Activated naive CD8-positive, alpha-beta T cell (primary cell): ENCODE results near the gene SLC2A4RG.
A peak's percentile ranks its signal among the peaks of the same experiment; 100 is the strongest.
"Not testable (repeated sequence)": the region's sequence is repeated elsewhere in the genome, so short reads cannot be mapped to it uniquely, and the experiment has no call there.

Experiments used
- H3K27ac Mint-ChIP-seq: one replicate; pipeline ENCODE4 v1.8.0; 2021; ENCODE audit warnings: mixed read lengths
- H3K27me3 Mint-ChIP-seq: one replicate; pipeline ENCODE4 v1.8.0; 2021; ENCODE audit warnings: mixed read lengths
- H3K36me3 Mint-ChIP-seq: one replicate; pipeline ENCODE4 v1.8.0; 2021; ENCODE audit warnings: mixed read lengths
- H3K4me1 Mint-ChIP-seq: one replicate; pipeline ENCODE4 v1.8.0; 2021; ENCODE audit warnings: low read depth, mixed read lengths
- H3K4me3 Mint-ChIP-seq: one replicate; pipeline ENCODE4 v1.8.0; 2021; ENCODE audit warnings: mild to moderate bottlenecking, mixed read lengths
- H3K9me3 Mint-ChIP-seq: one replicate; pipeline ENCODE4 v1.8.0; 2021; ENCODE audit warnings: low read depth, mixed read lengths

SLC2A4RG gene

DNA sequence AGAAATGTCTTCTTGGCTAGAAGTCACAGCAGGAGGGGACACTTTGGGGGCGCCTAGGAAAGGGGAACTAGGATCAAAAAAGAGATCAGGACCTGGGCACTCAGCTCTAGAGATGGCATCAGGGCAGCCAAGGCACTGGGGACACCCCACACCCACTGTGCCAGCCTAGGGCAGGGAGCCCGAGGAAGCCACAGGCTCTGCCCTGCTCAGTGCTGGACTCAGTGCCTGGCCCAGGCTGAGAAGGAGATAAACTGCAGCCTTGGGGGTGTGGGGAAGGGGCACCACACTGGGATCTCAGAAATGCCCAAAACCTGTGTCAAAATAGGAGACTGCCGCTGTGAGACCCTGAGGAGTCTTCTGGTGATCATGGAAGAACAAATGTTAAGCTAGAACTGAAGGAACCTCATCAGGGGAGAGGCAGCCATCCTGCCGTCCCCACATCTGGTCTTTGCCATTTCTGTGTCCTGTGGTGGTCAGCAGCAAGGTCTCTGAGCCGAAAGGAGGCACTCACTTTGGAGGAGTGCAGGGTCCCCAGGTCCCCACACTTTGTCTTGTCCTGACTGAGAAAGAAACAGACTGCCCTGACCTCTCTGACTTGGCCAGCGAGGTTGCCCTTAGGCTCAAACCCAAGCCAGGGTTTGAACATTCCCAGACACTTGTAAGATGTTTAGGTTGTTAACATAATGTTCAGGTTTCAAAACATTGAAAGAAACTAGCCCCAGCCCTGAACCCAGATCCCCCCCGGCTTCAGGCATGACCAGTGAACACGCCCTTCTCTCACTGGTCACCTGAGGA lies 34.1 kb upstream of the SLC2A4RG start:
- Mint-ChIP-seq H3K4me3 (peak overlapping the region; percentile 38), H3K27ac (peak overlapping the region; percentile 86), H3K9me3 (no peaks in the 10 kb centered on the region), H3K4me1 (peaks cover 26% of the 10 kb centered on the region), H3K36me3 (peaks cover 6% of the 10 kb centered on the region), H3K27me3 (no peaks in the 10 kb centered on the region)

DNA sequence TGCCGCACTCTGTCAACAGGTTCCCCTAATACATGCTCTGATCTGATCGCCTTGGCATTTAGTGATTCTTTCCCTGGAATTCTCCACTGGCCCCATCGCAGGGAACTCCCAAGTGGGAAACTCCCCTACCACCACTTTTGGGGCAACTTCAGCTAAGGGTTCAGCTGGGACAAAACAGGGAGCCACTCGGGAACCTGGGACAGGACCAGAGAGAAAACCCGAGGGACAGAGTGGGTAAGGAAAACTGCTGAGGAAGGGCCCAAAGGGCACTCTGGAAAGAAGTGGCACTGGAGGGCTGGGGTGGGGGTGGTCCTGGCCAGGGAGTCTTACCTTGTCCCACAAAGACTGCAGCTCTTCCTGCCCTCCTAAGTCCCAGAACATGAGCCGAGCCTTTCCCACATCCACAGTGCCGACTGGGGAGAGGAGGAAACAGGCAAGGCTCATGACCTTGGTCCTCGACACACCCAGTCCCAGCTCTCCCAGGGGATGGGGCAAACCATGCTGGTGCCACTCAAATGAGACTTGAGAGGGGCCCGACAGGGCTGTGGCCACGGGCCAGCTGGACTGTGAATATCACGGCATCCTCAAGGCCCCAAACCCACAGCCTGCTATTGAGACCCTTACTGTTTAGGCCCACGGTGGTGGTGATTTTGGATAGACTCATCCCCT lies 33.4 kb upstream of the SLC2A4RG start:
- Mint-ChIP-seq H3K4me1 (peaks cover 34% of the 10 kb centered on the region), H3K36me3 (peaks cover 8% of the 10 kb centered on the region), H3K27ac (peak overlapping the region; percentile 86), H3K9me3 (no peaks in the 10 kb centered on the region), H3K27me3 (no peaks in the 10 kb centered on the region), H3K4me3 (peak overlapping the region; percentile 95)

DNA sequence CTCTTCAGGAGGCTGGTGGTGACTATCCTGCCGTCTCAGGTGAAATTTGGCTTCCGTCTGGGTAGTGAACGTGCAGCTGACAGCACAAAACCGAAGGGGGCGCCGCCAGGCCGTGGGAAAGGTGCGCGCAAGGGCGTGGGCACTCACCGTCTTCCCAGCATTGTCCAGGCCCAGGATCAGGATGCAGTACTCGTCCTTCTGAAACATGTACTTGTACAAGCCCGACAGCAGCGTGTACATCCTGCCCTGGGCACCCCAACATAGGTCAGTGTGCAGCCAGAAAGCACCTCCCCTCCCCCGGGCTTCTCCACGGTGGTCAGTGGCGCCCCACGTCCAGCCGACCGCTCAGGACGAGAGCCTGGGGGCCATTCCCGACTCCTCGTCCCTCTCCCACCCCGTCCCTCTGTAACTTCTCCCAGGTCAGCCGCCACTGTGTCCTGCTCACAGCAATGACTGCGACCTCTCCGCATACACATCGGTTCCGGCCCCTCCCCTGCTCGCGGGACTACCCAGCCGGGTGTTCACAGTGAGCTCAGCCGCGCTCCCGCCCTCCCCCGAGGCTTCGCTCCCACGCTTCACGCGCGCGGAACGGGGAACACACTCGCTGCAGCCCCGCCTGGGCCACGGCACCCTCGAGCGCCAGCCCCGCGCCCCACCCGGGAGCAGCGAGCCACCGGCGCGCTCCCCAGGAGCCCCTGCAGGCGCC lies 32.6 kb upstream of the SLC2A4RG start:
- Mint-ChIP-seq H3K27me3 (no peaks in the 10 kb centered on the region), H3K4me1 (peaks cover 37% of the 10 kb centered on the region), H3K27ac (peak overlapping the region; percentile 86), H3K9me3 (no peaks in the 10 kb centered on the region), H3K36me3 (peaks cover 11% of the 10 kb centered on the region), H3K4me3 (peak overlapping the region; percentile 95)

DNA sequence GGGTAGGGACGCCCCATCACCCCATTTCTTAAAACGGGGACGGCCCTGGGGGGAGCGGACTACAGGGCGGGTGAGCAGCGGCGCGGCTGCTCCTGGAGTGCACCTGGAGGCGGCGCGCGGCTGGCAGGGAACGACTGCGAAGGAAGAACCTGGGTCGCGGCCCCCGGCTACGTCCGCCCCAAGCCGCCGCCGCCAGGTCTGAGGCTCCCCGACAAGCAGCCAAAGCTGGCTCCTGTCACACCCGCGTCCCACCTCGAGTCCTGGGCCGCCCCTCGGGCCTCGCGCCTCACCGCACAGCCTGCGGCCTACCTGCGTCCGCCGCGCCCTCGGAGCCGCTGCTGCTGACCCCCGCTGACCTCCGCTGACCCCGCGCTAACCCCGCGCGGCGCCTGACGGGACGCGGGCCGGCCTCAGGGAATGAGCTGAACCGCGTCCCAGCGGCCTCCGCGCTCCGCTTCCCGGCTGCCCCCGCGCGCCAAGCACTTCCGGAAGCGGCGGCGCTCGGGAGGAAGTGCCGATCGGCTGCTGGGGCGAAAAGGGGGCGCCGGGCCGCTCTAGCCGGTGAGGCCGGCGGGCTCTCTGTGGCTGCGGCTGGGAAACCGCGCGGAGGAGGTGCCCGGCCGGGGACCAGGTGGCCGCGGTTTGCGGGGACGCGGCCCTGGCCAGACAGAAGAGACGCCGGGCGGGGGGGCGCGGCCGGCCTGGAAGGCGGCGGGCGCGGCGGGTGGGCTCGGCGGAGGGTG lies 31.8 kb upstream of the SLC2A4RG start, which contains the start of the genes ARFRP1 and ZGPAT:
TSS of gene ARFRP1 (minus strand) at position 419 of the 743 bp plus-strand sequence. CDS start 885 bp downstream, outside the sequence.
TSS of gene ZGPAT (plus strand) at position 482 of the 743 bp plus-strand sequence. CDS start 542 bp downstream, outside the sequence.
- Mint-ChIP-seq H3K36me3 (peaks cover 15% of the 10 kb centered on the region), H3K27me3 (no peaks in the 10 kb centered on the region), H3K4me1 (peaks cover 42% of the 10 kb centered on the region), H3K27ac (peak within 1 kb of the TSS; percentile 86), H3K4me3 (peak within 1 kb of the TSS; percentile 95), H3K9me3 (no peaks in the 10 kb centered on the region)

DNA sequence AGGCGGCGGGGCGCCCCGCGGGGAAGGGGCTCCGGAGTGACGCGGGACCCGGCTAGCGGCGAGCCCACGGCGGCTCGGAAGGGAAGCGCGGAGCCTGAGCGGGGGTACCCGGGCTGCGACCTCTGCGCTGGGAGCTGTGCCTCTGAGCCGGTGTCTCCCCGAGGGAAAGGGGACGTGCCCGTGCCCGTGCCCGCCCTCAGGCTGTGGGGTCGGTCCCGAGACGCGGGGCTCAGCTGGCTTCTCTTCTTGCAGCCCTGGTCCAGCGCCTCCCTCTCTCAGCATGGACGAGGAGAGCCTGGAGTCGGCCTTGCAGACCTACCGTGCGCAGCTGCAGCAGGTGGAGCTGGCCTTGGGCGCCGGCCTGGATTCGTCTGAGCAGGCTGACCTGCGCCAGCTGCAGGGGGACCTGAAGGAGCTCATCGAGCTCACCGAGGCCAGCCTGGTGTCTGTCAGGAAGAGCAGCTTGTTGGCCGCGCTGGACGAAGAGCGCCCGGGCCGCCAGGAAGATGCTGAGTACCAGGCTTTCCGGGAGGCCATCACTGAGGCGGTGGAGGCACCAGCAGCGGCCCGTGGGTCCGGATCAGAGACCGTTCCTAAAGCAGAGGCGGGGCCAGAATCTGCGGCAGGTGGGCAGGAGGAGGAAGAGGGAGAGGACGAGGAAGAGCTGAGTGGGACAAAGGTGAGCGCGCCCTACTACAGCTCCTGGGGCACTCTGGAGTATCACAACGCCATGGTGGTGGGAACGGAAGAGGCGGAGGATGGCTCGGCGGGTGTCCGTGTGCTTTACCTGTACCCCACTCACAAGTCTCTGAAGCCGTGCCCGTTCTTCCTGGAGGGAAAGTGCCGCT lies 31.1 kb upstream of the SLC2A4RG start:
- Mint-ChIP-seq H3K27me3 (no peaks in the 10 kb centered on the region), H3K36me3 (peaks cover 15% of the 10 kb centered on the region), H3K4me3 (peak overlapping the region; percentile 84), H3K27ac (peak overlapping the region; percentile 86), H3K9me3 (no peaks in the 10 kb centered on the region), H3K4me1 (peaks cover 44% of the 10 kb centered on the region)

DNA sequence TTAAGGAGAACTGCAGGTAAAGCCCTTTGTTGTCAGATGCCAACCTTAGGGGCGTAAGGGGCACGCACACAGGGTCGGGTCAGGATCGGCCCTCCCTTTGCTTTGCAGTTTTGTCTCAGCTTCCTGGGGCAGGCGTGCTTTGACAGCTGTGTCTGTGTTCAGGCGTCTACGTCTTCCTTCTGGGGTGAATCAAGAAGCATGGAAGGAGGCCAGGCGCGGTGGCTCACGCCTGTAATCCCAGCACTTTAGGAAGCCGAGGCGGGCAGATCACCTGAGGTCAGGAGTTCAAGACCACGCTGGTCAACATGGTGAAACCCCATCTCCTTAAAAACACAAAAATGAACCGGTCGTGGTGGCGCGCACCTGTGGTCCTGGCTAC lies 30.4 kb upstream of the SLC2A4RG start:
- Mint-ChIP-seq H3K27me3 (no peaks in the 10 kb centered on the region), H3K4me1 (peaks cover 47% of the 10 kb centered on the region), H3K36me3 (peaks cover 17% of the 10 kb centered on the region), H3K4me3 (peak overlapping the region; percentile 84), H3K27ac (peak overlapping the region; percentile 50), H3K9me3 (no peaks in the 10 kb centered on the region)

DNA sequence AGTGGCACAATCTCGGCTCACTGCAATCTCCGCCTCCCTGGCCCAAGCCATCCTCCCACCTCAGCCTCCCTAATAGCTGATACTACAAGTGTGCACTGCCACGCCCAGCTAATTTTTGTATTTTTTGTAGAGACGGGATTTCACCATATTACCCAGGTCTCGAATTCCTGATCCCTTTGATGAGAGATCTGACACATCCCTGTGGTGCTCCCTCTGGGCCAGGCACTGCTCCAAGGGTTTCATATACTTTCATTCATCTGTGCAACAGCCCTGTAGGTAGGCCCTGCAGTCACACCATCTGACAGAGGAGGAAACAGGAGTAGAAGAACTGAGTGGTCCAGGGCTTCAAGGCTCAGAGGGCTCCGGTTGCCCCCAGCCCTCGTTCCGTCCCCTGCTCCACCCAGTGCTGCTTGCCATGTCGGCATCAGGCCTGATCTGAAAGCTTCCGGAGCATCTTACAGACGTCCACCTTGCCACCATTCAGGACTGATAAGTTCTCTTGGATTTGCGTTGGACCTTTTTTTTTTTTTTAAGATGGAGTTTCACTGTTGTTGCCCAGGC lies 28.4 kb upstream of the SLC2A4RG start:
- Mint-ChIP-seq H3K4me3 (peak overlapping the region; percentile 76), H3K9me3 (no peaks in the 10 kb centered on the region), H3K4me1 (peaks cover 52% of the 10 kb centered on the region), H3K27ac (peak overlapping the region; percentile 77), H3K27me3 (no peaks in the 10 kb centered on the region), H3K36me3 (peaks cover 24% of the 10 kb centered on the region)

DNA sequence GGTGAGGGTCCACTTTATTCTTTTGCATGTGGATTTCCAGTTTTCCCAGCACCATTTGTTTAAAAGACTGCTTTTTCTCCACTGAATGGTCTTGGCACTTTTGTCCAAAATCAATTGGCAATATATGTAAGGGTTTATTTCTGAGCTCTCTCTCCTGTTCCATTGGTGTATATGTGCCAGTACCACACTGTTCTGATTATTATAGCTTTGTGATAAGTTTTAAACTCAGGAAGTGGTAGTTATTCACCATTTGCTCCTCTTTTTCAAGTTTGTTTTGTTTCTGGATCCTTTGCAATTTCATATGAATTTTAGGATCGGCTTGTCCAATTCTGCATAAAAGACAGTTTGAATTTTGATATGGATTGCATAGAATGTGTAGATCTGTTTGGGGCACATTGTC lies 27.4 kb upstream of the SLC2A4RG start:
- H3K4me3 Mint-ChIP-seq: peak overlapping the region; percentile 53
- H3K4me1 Mint-ChIP-seq: peaks cover 50% of the 10 kb centered on the region
- no peaks in the 10 kb centered on the region for H3K9me3 Mint-ChIP-seq
- no peak overlapping the region for H3K27ac Mint-ChIP-seq
- H3K27me3 Mint-ChIP-seq: no peaks in the 10 kb centered on the region
- peaks cover 24% of the 10 kb centered on the region for H3K36me3 Mint-ChIP-seq

DNA sequence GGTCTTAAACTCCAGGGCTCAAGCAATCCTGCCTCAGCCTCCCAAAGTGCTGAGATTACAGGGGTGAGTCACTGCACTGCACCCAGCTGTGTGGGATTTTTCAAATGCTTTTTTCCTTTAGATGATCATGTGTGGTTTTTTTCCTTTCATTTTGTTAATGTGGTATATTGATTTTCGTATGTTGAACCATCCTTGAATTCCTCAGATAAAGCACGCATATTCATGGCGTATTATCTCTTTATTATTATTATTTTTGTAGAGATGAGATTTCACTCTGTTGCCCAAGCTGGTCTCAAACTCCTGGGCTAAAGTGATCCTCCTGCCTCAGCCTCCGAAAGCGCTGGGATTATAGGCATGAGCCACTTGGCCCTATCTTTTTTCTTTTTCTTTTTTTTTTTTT lies 24.7 kb upstream of the SLC2A4RG start:
- Mint-ChIP-seq H3K27ac (no peak overlapping the region), H3K4me1 (peaks cover 43% of the 10 kb centered on the region), H3K27me3 (no peaks in the 10 kb centered on the region), H3K9me3 (no peaks in the 10 kb centered on the region), H3K4me3 (no peak overlapping the region), H3K36me3 (peaks cover 32% of the 10 kb centered on the region)

DNA sequence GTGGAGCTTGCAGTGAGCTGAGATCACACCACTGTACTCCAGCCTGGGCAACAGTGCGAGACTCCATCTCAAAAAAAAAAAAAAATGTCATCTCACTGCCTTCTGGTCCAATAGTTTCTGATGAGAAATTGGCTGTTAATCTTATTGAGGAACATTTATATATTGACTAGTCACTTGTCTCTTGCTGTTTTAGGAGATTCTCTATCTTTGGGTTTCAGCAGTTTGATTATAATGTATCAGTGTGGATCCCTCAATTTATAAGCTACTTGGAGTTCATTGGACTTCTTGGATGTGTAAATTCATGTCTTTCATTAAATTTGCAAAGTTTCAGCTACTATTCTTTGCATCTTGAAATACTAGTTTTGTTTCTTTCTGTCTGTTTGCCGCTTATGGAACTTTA lies 20.6 kb upstream of the SLC2A4RG start:
- no peak overlapping the region for H3K4me3 Mint-ChIP-seq
- no peak overlapping the region for H3K27ac Mint-ChIP-seq
- H3K27me3 Mint-ChIP-seq: no peaks in the 10 kb centered on the region
- peaks cover 41% of the 10 kb centered on the region for H3K4me1 Mint-ChIP-seq
- no peaks in the 10 kb centered on the region for H3K9me3 Mint-ChIP-seq
- H3K36me3 Mint-ChIP-seq: peaks cover 27% of the 10 kb centered on the region

DNA sequence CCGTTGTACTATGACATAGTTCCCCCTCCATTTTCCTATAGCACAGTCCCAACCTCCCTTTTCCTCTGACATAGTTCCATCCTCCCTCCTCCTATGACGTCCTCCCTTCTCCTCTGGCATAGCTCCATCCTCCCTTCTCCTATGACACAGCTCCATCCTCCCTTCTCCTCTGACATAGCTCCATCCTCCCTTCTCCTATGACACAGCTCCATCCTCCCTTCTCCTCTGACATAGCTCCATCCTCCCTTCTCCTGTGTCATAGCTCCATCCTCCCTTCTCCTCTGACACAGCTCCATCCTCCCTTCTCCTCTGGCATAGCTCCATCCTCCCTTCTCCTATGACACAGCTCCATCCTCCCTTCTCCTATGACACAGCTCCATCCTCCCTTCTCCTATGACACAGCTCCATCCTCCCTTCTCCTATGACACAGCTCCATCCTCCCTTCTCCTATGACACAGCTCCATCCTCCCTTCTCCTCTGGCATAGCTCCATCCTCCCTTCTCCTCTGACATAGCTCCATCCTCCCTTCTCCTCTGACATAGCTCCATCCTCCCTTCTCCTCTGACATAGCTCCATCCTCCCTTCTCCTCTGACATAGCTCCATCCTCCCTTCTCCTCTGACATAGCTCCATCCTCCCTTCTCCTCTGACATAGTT lies 16.5 kb upstream of the SLC2A4RG start:
- H3K9me3 Mint-ChIP-seq, H3K27ac Mint-ChIP-seq, H3K27me3 Mint-ChIP-seq, H3K4me3 Mint-ChIP-seq: not testable (repeated sequence)
- peaks cover 21% of the 10 kb centered on the region for H3K36me3 Mint-ChIP-seq
- H3K4me1 Mint-ChIP-seq: peaks cover 37% of the 10 kb centered on the region

DNA sequence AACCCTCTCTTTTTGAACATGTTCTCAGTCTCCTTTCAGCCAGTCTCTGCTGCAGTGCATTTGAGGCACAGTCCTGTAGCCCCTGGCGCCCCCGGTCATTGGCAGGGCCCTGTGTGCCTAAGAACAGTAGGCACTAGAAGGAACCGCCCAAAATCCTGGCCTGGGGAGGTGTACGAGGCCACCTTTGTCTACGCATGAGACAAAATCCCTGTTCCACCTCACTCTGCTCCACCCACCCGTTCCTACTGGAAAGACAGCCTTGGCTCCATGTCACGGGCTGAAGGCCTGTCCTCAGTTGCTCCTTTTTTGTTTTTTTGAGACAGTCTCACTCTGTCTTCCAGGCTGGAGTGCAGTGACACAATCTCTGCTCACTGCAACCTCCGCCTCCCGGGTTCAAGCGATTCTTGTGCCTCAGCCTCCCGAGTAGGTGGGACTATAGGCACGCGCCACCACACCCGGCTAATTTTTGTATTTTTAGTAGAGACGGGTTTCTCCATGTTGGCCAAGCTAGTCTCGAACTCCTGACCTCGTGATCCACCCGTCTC lies 9.3 kb upstream of the SLC2A4RG start:
- peaks cover 41% of the 10 kb centered on the region for H3K4me1 Mint-ChIP-seq

DNA sequence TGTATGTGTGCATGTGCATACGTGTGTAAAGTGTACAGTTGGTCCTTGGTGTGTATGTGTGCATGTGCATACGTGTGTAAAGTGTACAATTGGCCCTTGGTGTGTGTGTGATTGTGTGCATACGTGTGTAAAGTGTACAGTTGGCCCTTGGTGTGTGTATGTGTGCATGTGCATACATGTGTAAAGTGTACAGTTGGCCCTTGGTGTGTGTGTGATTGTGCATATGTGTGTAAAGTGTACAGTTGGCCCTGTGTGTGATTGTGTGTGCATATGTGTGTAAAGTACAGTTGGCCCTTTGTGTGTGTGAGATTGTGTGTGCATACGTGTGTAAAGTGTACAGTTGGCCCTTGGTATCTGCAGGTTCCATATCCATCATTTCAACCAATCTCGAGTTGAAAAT lies 8.2 kb upstream of the SLC2A4RG start:
- Mint-ChIP-seq H3K36me3 (peaks cover 5% of the 10 kb centered on the region), H3K9me3 (no peaks in the 10 kb centered on the region), H3K4me3 (no peak overlapping the region), H3K27ac (no peak overlapping the region), H3K27me3 (no peaks in the 10 kb centered on the region), H3K4me1 (peaks cover 47% of the 10 kb centered on the region)

More for the DNA sequence above, 9.3 kb upstream of the SLC2A4RG start:
- H3K36me3 Mint-ChIP-seq, H3K27me3 Mint-ChIP-seq, H3K27ac Mint-ChIP-seq, H3K9me3 Mint-ChIP-seq: not testable (repeated sequence)
- peak overlapping the region; percentile 49 for H3K4me3 Mint-ChIP-seq
